Measurements from ENCODE around the gene PLEKHH3. TPM values are rescaled to one million over a fixed set of nuclear protein-coding genes. Genes with fewer than 3 reads are reported as not detected.

PLEKHH3 gene
- total and polyA plus RNA-seq, 10 donors: 9.4 to 19.5 (median 13.8) TPM

GRCh38 chr17:42659079-42659931, 17.5 kb downstream of the PLEKHH3 start, which contains the start of gene TUBG2:
TSS of gene TUBG2 (plus strand) at chr17:42659284. CDS start at chr17:42659504, 220 bp downstream.
- no peaks in the 10 kb centered on the region for H3K9me3 ChIP-seq
- peak within 1 kb of the TSS; percentile 53 to 82 (median 73) for H3K27ac ChIP-seq
- TF ChIP-seq POLR2A (IDR thresholded peaks at IDR 0.05) (peak in 2 of 3 donors; percentile 12 to 14), CTCF (IDR thresholded peaks at IDR 0.05 in 8 of 11, conservative IDR thresholded peaks at IDR 0.05 in 3 of 11) (peak in 1 of 11 experiments; percentile 18), POLR2AphosphoS5 (IDR thresholded peaks at IDR 0.05) (peak; percentile 75 to 88 (median 85))
- intact Hi-C loops (cut with DNase I; ENCODE audit: low total_unique reads): no loop called here
- 3 to 11% (median 5%) methylated on average over 36 to 58 of the region's 59 CpGs for WGBS, 5 donors
- peaks cover 0 to 38% (median 21%) of the 10 kb centered on the region in 6 donors for H3K4me1 ChIP-seq
- DNase-seq: peak; percentile 87
- peaks cover 0 to 18% (median 0%) of the 10 kb centered on the region in 7 donors for H3K27me3 ChIP-seq (replicated peaks in 1 of 7)
- H3K36me3 ChIP-seq: peaks cover 0 to 27% (median 6%) of the 10 kb centered on the region in 6 donors
- peak within 1 kb of the TSS; percentile 53 to 94 (median 66) for H3K4me3 ChIP-seq

GRCh38 chr17:42657824-42658588, 18.8 kb downstream of the PLEKHH3 start:
- H3K4me1 ChIP-seq: peaks cover 0 to 49% (median 25%) of the 10 kb centered on the region in 6 donors
- H3K9me3 ChIP-seq: no peaks in the 10 kb centered on the region
- H3K36me3 ChIP-seq: peaks cover 0 to 14% (median 4%) of the 10 kb centered on the region in 6 donors
- 81 to 84% (median 83%) methylated on average over 9 of the region's 9 CpGs for WGBS, 5 donors
- H3K27me3 ChIP-seq (replicated peaks in 1 of 7): peaks cover 0 to 31% (median 11%) of the 10 kb centered on the region in 7 donors
- TF ChIP-seq POLR2AphosphoS5 (IDR thresholded peaks at IDR 0.05): no peak
- no peak for TF ChIP-seq POLR2A (IDR thresholded peaks at IDR 0.05)
- TF ChIP-seq CTCF (IDR thresholded peaks at IDR 0.05 in 8 of 11, conservative IDR thresholded peaks at IDR 0.05 in 3 of 11): no peak
- intact Hi-C loops (cut with DNase I; ENCODE audit: low total_unique reads): no loop called here
- peak overlapping the region in 1 of 8 donors; percentile 92 for H3K4me3 ChIP-seq
- no peak for DNase-seq
- H3K27ac ChIP-seq: no peak overlapping the region

- intact Hi-C loops (cut with DNase I; ENCODE audit: low total_unique reads): no loop called here
- Histone ChIP-seq H3K27me3 (replicated peaks in 1 of 7) (peaks cover 0 to 35% (median 11%) of the 10 kb centered on the region in 7 donors), H3K9me3 (no peaks in the 10 kb centered on the region), H3K4me1 (peaks cover 0 to 38% (median 22%) of the 10 kb centered on the region in 6 donors), H3K4me3 (no peak overlapping the region), H3K27ac (no peak overlapping the region), H3K36me3 (no peaks in the 10 kb centered on the region)
- WGBS, 5 donors: 57 to 67% (median 62%) methylated on average over 2 of the region's 2 CpGs
- TF ChIP-seq CTCF (IDR thresholded peaks at IDR 0.05 in 8 of 11, conservative IDR thresholded peaks at IDR 0.05 in 3 of 11) (no peak), POLR2AphosphoS5 (IDR thresholded peaks at IDR 0.05) (no peak), POLR2A (IDR thresholded peaks at IDR 0.05) (no peak)
- no peak for DNase-seq
These were observed 21.3 kb downstream of the PLEKHH3 start for GRCh38 chr17:42655528-42655927.

Data from spleen (tissue), 11 donors.